ENCODE results near the gene GREM1. TPM values are rescaled to one million over a fixed set of nuclear protein-coding genes. Genes with fewer than 3 reads are reported as not detected.

The GREM1 gene
- total RNA-seq, 1 experiment from 2014 or later: 0.66 TPM

DNA sequence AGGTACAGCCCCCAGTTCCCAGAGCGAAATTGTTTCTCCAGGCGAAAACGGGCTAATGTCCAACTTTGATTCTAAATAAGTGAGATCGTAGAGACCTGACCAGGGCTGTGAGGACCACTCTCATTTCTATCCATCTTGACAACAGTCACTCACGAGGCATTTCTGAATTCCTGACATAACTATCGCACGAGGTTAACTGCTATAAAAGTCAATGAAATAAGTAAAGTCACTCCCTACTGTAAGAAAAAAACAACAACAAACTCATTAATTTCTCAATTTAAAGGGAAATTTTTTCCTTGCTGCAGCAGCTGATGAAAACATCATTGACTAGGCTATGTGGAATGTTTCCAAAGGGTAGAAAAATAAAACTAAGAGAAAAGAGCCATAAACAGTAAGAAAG is 69.1 kb downstream of the GREM1 start:
- H2AFZ ChIP-seq (ENCODE audit: low read depth, low read length, poor library complexity, severe bottlenecking): no peak overlapping the region
- DNase-seq (ENCODE audit: low read depth, low spot score) (no peak), ATAC-seq (no peak)
- no peaks in the 10 kb centered on the region for H3K4me1 ChIP-seq (ENCODE audit: control insufficient read depth in 1 of 2, insufficient read depth in 2 of 2, low read length in 2 of 2)
- intact Hi-C loops (cut with micrococcal nuclease): no loop called here
- TF ChIP-seq POLR2A (IDR thresholded peaks at IDR 0.05; ENCODE audit: borderline replicate concordance, extremely low read depth, insufficient read depth, insufficient read length): no peak
- TF ChIP-seq ELF1 (IDR thresholded peaks at IDR 0.05; ENCODE audit: borderline replicate concordance, low read depth): no peak
- no peak for TF ChIP-seq CEBPB (IDR thresholded peaks at IDR 0.05; ENCODE audit: low read depth)
- TF ChIP-seq, protein P1, sequence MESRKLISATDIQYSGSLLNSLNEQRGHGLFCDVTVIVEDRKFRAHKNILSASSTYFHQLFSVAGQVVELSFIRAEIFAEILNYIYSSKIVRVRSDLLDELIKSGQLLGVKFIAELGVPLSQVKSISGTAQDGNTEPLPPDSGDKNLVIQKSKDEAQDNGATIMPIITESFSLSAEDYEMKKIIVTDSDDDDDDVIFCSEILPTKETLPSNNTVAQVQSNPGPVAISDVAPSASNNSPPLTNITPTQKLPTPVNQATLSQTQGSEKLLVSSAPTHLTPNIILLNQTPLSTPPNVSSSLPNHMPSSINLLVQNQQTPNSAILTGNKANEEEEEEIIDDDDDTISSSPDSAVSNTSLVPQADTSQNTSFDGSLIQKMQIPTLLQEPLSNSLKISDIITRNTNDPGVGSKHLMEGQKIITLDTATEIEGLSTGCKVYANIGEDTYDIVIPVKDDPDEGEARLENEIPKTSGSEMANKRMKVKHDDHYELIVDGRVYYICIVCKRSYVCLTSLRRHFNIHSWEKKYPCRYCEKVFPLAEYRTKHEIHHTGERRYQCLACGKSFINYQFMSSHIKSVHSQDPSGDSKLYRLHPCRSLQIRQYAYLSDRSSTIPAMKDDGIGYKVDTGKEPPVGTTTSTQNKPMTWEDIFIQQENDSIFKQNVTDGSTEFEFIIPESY (IDR thresholded peaks at IDR 0.05; ENCODE audit: extremely low read depth, insufficient replicate concordance, low read length): no peak
- TF ChIP-seq ZFX (IDR thresholded peaks at IDR 0.05): no peak
- no peak for TF ChIP-seq FOSL1 (IDR thresholded peaks at IDR 0.05; ENCODE audit: low read depth)
- ChIA-PET RAD21 (ENCODE audit: low non-redundant PET in 1 of 2, low total read pairs in 2 of 2, uncharacterized antibody in 2 of 2, unreplicated experiment in 2 of 2) (no interaction called here), POLR2A (no interaction called here), CTCF (no interaction called here)
- no peaks in the 10 kb centered on the region for H3K9me2 ChIP-seq (ENCODE audit: insufficient read depth)
- H3K9ac ChIP-seq (ENCODE audit: low read length): no peak overlapping the region
- H3K79me2 ChIP-seq (ENCODE audit: insufficient read depth, low read length): no peaks in the 10 kb centered on the region
- no peaks in the 10 kb centered on the region for H3K36me3 ChIP-seq (ENCODE audit: control insufficient read depth in 1 of 2, insufficient read depth in 2 of 2, low read length in 2 of 2)
- H3K4me3 ChIP-seq (replicated peaks in 1 of 2; ENCODE audit: low read depth in 1 of 2, low read length in 2 of 2): no peak overlapping the region
- no peaks in the 10 kb centered on the region for H3K27me3 ChIP-seq (ENCODE audit: insufficient read depth, low read length)
- H4K20me1 ChIP-seq (ENCODE audit: insufficient read depth): no peaks in the 10 kb centered on the region
- BruUV-seq (replicated peaks): no TSS peak
- H3K27ac ChIP-seq (ENCODE audit: low read depth, low read length): no peak overlapping the region
- H3K4me2 ChIP-seq (ENCODE audit: low read length): no peak overlapping the region
- no peaks in the 10 kb centered on the region for H3K9me3 ChIP-seq (ENCODE audit: control insufficient read depth in 1 of 2, insufficient read depth in 1 of 2, low read depth in 1 of 2, low read length in 2 of 2)

DNA sequence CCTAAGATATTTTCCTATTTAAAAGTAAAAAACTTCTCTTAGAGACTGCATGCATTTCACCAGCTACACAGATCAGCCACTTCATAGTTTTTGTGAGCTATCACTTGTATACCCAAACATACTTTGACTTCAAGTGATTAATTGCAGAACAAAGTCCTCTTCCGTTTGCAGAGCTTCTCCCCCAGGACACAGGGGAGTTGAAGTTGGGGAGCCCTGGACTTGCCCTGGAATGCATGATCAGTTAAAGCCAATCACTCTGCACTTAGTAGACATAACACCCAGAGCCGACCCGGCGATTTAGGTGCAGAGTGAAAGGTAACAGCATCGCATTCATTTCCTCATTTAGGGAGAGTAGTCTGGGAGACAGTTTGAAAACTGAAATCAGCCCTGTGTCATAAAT is 70.1 kb downstream of the GREM1 start:
- Histone ChIP-seq H3K4me1 (ENCODE audit: control insufficient read depth in 1 of 2, insufficient read depth in 2 of 2, low read length in 2 of 2) (no peaks in the 10 kb centered on the region), H3K79me2 (ENCODE audit: insufficient read depth, low read length) (no peaks in the 10 kb centered on the region), H3K4me3 (replicated peaks in 1 of 2; ENCODE audit: low read depth in 1 of 2, low read length in 2 of 2) (no peak overlapping the region), H2AFZ (ENCODE audit: low read depth, low read length, poor library complexity, severe bottlenecking) (no peak overlapping the region), H3K27ac (ENCODE audit: low read depth, low read length) (no peak overlapping the region), H3K36me3 (ENCODE audit: control insufficient read depth in 1 of 2, insufficient read depth in 2 of 2, low read length in 2 of 2) (no peaks in the 10 kb centered on the region), H4K20me1 (ENCODE audit: insufficient read depth) (no peaks in the 10 kb centered on the region), H3K4me2 (ENCODE audit: low read length) (no peak overlapping the region), H3K9me3 (ENCODE audit: control insufficient read depth in 1 of 2, insufficient read depth in 1 of 2, low read depth in 1 of 2, low read length in 2 of 2) (no peaks in the 10 kb centered on the region), H3K9me2 (ENCODE audit: insufficient read depth) (no peaks in the 10 kb centered on the region), H3K9ac (ENCODE audit: low read length) (no peak overlapping the region), H3K27me3 (ENCODE audit: insufficient read depth, low read length) (no peaks in the 10 kb centered on the region)
- RAD21 ChIA-PET (ENCODE audit: low non-redundant PET in 1 of 2, low total read pairs in 2 of 2, uncharacterized antibody in 2 of 2, unreplicated experiment in 2 of 2): interaction anchor here in 1 of 2 experiments (0.5 kb wide), 1 partner anchor 148 kb away, joined by 4 read pairs; no protein-coding TSS in a partner anchor
- intact Hi-C loops (cut with micrococcal nuclease): no loop called here
- CTCF ChIA-PET: no interaction called here
- TF ChIP-seq SIN3A (IDR thresholded peaks at IDR 0.05; ENCODE audit: low read depth): no peak
- TF ChIP-seq ZFX (IDR thresholded peaks at IDR 0.05): no peak
- no peak for TF ChIP-seq SP1 (IDR thresholded peaks at IDR 0.05; ENCODE audit: low read depth)
- POLR2A ChIA-PET: no interaction called here
- no TSS peak for BruUV-seq (replicated peaks)
- DNase-seq (ENCODE audit: low read depth, low spot score) (no peak), ATAC-seq (no peak)

Measured in HCT116 (cell line).